CD4-positive, alpha-beta memory T cell (primary cell): ENCODE measurements around the gene PLD2. TPM values are rescaled to one million over a fixed set of nuclear protein-coding genes. Genes with fewer than 3 reads are reported as not detected.
A peak's percentile ranks its signal among the peaks of the same experiment; 100 is the strongest.

ENCODE experiments used
- CTCF ChIA-PET: fragments of 350-600 bp; sonication (Branson Sonifier 250); formaldehyde crosslinking; loops from one replicate; lab custom pipeline; 2021; ENCODE audit warnings: inconsistent platforms; ENCODE audit not compliant: partially characterized antibody; lab: Charles Lee
- POLR2A ChIA-PET: fragments of 350-600 bp; sonication (Branson Sonifier 250); formaldehyde crosslinking; loops from one replicate; lab custom pipeline; 2021; ENCODE audit not compliant: partially characterized antibody; lab: Charles Lee
- DNase-seq, 5 donors: peaks; one replicate each; pipeline versions ENCODE4 v3.0.0 to v3.0.0-alpha.2; 2020 to 2022; ENCODE audit warnings: mixed read lengths in 1 of 5
- H3K27ac ChIP-seq: one replicate; pipeline ENCODE4 v1.7.0; 2013; ENCODE audit warnings: low read depth, low read length
- H3K27me3 ChIP-seq: 2 replicates; pipeline ENCODE4 v1.7.0; 2013; ENCODE audit warnings: mild to moderate bottlenecking, low read length, moderate library complexity; ENCODE audit not compliant: insufficient read depth
- H3K36me3 ChIP-seq: 2 replicates; pipeline ENCODE4 v1.7.0; 2013; ENCODE audit warnings: mild to moderate bottlenecking, low read length, moderate library complexity; ENCODE audit not compliant: insufficient read depth
- H3K4me1 ChIP-seq: 2 replicates; pipeline ENCODE4 v1.7.0; 2013; ENCODE audit warnings: mild to moderate bottlenecking, low read length, moderate library complexity; ENCODE audit not compliant: insufficient read depth
- H3K4me3 ChIP-seq, 2 donors: one replicate each; pipeline ENCODE4 v1.7.0; 2013; ENCODE audit warnings: low read length in 2 of 2, mild to moderate bottlenecking in 1 of 2
- H3K9me3 ChIP-seq, 2 donors: one replicate each; pipeline ENCODE4 v1.7.0; 2013; ENCODE audit warnings: low read length in 2 of 2, control low read depth in 1 of 2; ENCODE audit not compliant: control insufficient read depth in 1 of 2
- H3K27ac Mint-ChIP-seq, 7 donors: one replicate each; pipeline ENCODE4 v1.8.0; 2020 to 2021; ENCODE audit warnings: mixed read lengths in 7 of 7, mild to moderate bottlenecking in 6 of 7, inconsistent platforms in 3 of 7, moderate library complexity in 3 of 7
- H3K27me3 Mint-ChIP-seq, 2 donors: one replicate each; pipeline ENCODE4 v1.8.0; 2020 to 2021; ENCODE audit warnings: mixed read lengths in 2 of 2
- H3K36me3 Mint-ChIP-seq, 2 donors: one replicate each; pipeline ENCODE4 v1.8.0; 2020 to 2021; ENCODE audit warnings: mixed read lengths in 2 of 2, inconsistent platforms in 1 of 2, mild to moderate bottlenecking in 1 of 2
- H3K4me1 Mint-ChIP-seq, 4 donors: one replicate each; pipeline ENCODE4 v1.8.0; 2020 to 2021; ENCODE audit warnings: mixed read lengths in 4 of 4, mild to moderate bottlenecking in 1 of 4
- H3K4me3 Mint-ChIP-seq, 8 donors: one replicate each; pipeline ENCODE4 v1.8.0; 2020 to 2021; ENCODE audit warnings: mixed read lengths in 8 of 8, mild to moderate bottlenecking in 7 of 8, moderate library complexity in 6 of 8, inconsistent platforms in 3 of 8
- H3K9me3 Mint-ChIP-seq, 8 donors: one replicate each; pipeline ENCODE4 v1.8.0; 2020 to 2021; ENCODE audit warnings: mixed read lengths in 8 of 8, mild to moderate bottlenecking in 5 of 8, inconsistent platforms in 3 of 8, moderate library complexity in 1 of 8
- intact Hi-C: fragments of 100-400 bp; cut with micrococcal nuclease; formaldehyde crosslinking; loops from one replicate; pipeline ENCODE4 v1.15.1; 2023
- polyA plus RNA-seq, 2 donors: library from polyadenylated mRNA; unstranded; fragments of 300-500 nt; fragmentation: Illumina TruSeq; gene quantifications; one replicate each; pipeline ENCODE4 v1.2.3, GENCODE V29; 2021
- total RNA-seq, 2 experiments: library from RNA; stranded (reverse); gene quantifications; one replicate each; pipeline ENCODE4 v1.2.3, GENCODE V29; 2021

PLD2 gene
- total and polyA plus RNA-seq, 4 experiments from 2014 or later = 1.9 to 37.5 (median 17.9) TPM

DNA sequence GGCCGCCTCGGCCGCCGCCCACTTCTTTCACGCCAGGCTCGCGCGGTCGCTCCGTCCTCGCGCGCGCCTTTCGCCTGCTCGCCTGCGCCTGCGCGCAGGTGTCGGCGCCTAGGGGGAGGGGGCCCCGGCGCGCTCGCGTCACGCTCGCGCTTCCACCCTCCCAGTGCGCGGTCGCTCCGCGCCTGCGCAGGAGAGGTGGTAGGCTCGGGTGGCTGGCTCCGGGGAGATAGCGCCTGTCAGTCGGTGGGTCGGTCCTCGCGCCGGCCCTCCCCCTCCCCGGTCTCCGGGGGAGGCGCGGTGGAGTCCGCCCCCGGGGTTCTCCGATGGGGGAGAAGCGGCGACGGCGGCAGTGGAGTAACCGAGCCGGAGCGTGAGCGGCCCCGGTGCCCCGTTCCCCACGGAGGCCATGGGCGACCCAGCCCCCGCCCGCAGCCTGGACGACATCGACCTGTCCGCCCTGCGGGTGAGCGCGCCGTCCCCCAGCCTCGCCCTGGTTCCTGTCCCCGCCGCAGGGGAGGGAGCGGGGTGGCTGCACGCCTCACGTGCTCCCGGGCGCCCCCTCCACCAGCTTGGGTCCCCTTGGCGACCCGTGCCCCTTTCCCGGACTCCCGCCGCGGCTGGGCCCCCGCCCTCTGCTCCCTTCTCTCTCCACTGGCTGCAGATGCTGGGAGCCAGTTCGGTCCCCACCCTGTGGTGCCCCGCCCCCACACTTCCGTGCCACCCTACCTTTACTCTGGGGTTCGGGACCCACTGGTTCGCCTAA, 26.4 kb downstream of the PLD2 start, which contains the start of gene MINK1:
Gene MINK1, plus strand, starts transcription at position 163 of the 763 bp plus-strand sequence. Its CDS starts 244 bp downstream, at position 407.
- DNase-seq = peak; percentile 89 to 92 (median 89)
- Histone ChIP-seq H3K27me3 (no peaks in the 10 kb centered on the region), H3K4me3 (peak within 1 kb of the TSS; percentile 55 to 77), H3K4me1 (peaks cover 34% of the 10 kb centered on the region), H3K27ac (peak within 1 kb of the TSS; percentile 84), H3K36me3 (peaks cover 3% of the 10 kb centered on the region), H3K9me3 (no peaks in the 10 kb centered on the region)
- ChIA-PET CTCF (interaction anchor here (1.3 to 1.4 kb wide), 2 partner anchors 26 to 123 kb away, joined by 5 read pairs; partner anchors contain the start of genes ARRB2 and PLD2), POLR2A (interaction anchor here (0.6 to 4.3 kb wide), 9 partner anchors 10 to 448 kb away, joined by 3 to 25 read pairs (median 4); partner anchors contain the start of genes ARRB2, GLTPD2, PLD2 and SPAG7)
- H3K9me3 Mint-ChIP-seq = no peaks in the 10 kb centered on the region
- H3K4me1 Mint-ChIP-seq = peaks cover 27 to 46% (median 39%) of the 10 kb centered on the region in 4 donors
- peak within 1 kb of the TSS; percentile 90 to 99 (median 97) for H3K27ac Mint-ChIP-seq
- intact Hi-C loops = loop anchor here (1.0 to 10.0 kb wide), 4 partner anchors 26 to 123 kb away; partner anchors contain the start of genes ARRB2, PLD2 and PSMB6
- H3K27me3 Mint-ChIP-seq = no peaks in the 10 kb centered on the region
- peak within 1 kb of the TSS; percentile 92 to 97 (median 96) for H3K4me3 Mint-ChIP-seq
- H3K36me3 Mint-ChIP-seq = peaks cover 6 to 7% of the 10 kb centered on the region in 2 donors

DNA sequence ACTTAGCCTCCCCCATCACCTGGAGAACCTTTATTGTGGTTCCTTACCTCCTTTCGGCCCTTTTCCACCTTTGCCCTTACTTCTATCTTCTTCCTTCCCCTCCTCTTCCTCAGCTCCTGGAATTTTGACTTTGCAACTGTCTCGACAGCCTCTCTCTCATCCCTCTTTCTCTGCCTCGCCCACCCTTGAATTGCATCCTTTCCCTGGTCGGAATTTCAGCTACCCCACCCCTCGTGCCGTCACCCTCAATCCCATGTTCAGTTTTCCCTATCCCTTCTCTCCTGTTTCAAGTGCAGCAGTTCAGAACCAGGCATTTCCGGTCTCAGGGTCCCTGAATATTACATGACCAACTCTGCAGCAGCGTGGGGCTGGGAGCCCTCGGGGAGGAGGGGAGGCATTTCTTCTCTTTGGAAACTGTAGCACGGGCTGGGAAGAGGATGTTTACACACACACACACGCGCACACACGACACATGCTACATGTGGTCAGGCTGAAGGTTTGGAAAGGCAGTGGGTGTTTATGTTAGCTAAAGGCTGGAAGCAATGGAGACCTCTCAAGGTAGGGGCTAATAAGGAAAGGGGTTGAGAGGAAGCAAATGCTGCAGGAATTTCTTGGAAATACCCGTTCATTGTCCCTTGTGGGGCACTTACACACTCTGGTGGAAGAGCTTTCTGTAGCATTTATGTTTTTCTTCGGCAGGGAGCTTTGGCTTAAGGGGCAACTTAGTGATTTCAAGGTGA, 27.2 kb downstream of the PLD2 start:
- Histone ChIP-seq H3K9me3 (no peaks in the 10 kb centered on the region), H3K27me3 (no peaks in the 10 kb centered on the region), H3K27ac (peak overlapping the region; percentile 84), H3K4me3 (peak overlapping the region; percentile 55 to 77), H3K36me3 (peaks cover 3% of the 10 kb centered on the region), H3K4me1 (peaks cover 36% of the 10 kb centered on the region)
- peaks cover 30 to 49% (median 40%) of the 10 kb centered on the region in 4 donors for H3K4me1 Mint-ChIP-seq
- H3K4me3 Mint-ChIP-seq = peak overlapping the region; percentile 84 to 97 (median 94)
- DNase-seq = peak in 1 of 5 donors; percentile 14
- ChIA-PET CTCF (interaction anchor here (0.8 to 2.6 kb wide), 4 partner anchors 27 to 124 kb away, joined by 3 to 14 read pairs (median 5); partner anchors contain the start of genes ARRB2, GLTPD2, PLD2 and PSMB6), POLR2A (interaction anchor here (0.5 to 4.3 kb wide), 10 partner anchors 8 to 133 kb away, joined by 3 to 25 read pairs (median 6); partner anchors contain the start of genes ARRB2, GLTPD2, PLD2 and SPAG7)
- intact Hi-C loops = loop anchor here (1.0 to 10.0 kb wide), 4 partner anchors 27 to 124 kb away; partner anchors contain the start of genes ARRB2, PLD2 and PSMB6
- H3K27ac Mint-ChIP-seq = peak overlapping the region; percentile 73 to 97 (median 95)
- no peaks in the 10 kb centered on the region for H3K27me3 Mint-ChIP-seq
- no peaks in the 10 kb centered on the region for H3K9me3 Mint-ChIP-seq
- peaks cover 6 to 7% of the 10 kb centered on the region in 2 donors for H3K36me3 Mint-ChIP-seq

DNA sequence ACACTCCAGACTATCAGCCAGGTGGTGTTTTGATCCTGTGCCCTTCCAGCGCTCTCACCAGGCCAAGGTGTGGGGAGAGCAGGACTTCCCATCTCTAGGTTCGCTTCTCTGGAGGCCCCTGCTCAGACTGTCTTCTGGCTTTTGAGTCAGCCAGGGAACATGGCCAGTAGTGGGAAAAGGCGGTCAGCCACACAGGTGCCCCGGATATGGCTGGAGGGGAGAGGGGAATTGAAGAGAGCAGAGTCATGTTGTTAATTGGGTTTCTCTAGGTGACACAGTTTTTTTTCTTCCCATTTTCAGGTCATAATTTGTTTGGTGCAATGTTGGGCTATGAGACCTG, 27.7 kb downstream of the PLD2 start:
- POLR2A ChIA-PET = interaction anchor here (0.6 to 4.3 kb wide), 7 partner anchors 8 to 133 kb away, joined by 3 to 25 read pairs (median 8); partner anchors contain the start of genes ARRB2, GLTPD2, PLD2 and SPAG7
- no peaks in the 10 kb centered on the region for H3K27me3 ChIP-seq
- Mint-ChIP-seq H3K27ac (peak overlapping the region; percentile 73 to 97 (median 95)), H3K9me3 (no peaks in the 10 kb centered on the region), H3K4me1 (peaks cover 35 to 55% (median 46%) of the 10 kb centered on the region in 4 donors), H3K27me3 (no peaks in the 10 kb centered on the region), H3K4me3 (peak overlapping the region; percentile 84 to 97 (median 94)), H3K36me3 (peaks cover 10 to 13% of the 10 kb centered on the region in 2 donors)
- peak overlapping the region; percentile 84 for H3K27ac ChIP-seq
- CTCF ChIA-PET = interaction anchor here (0.8 to 2.6 kb wide), 4 partner anchors 27 to 125 kb away, joined by 3 to 14 read pairs (median 5); partner anchors contain the start of genes ARRB2, GLTPD2, PLD2 and PSMB6
- intact Hi-C loops = loop anchor here (5.0 to 10.0 kb wide), 2 partner anchors 37 to 50 kb away; partner anchors contain the start of gene PSMB6
- peak overlapping the region; percentile 55 to 77 for H3K4me3 ChIP-seq
- no peak for DNase-seq
- H3K4me1 ChIP-seq = peaks cover 42% of the 10 kb centered on the region
- H3K9me3 ChIP-seq = no peaks in the 10 kb centered on the region
- H3K36me3 ChIP-seq = peaks cover 3% of the 10 kb centered on the region

DNA sequence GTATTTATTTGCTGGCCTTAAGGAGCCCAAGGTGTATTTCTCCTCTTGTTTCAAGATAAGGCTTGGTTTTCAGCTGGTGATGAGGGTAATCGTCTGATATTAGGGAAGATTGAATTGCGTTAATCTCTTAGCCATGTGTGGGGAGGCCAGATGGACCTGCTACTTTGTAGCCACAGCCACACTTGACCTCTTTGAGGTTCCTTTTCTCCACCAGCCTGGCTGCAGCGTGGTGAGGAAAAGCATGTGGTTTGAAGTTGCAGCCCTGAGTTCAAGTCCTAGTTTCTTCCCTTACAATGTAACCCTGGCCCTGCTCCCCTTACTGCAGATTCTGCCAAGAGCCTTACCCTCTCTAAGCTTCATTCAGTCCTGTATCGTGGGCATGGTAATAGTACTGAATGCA, 29.3 kb downstream of the PLD2 start:
- Histone ChIP-seq H3K4me3 (no peak overlapping the region), H3K9me3 (no peaks in the 10 kb centered on the region), H3K4me1 (peaks cover 58% of the 10 kb centered on the region), H3K27ac (peak overlapping the region; percentile 84), H3K36me3 (peaks cover 3% of the 10 kb centered on the region), H3K27me3 (no peaks in the 10 kb centered on the region)
- Mint-ChIP-seq H3K27me3 (no peaks in the 10 kb centered on the region), H3K9me3 (no peaks in the 10 kb centered on the region), H3K27ac (peak overlapping the region; percentile 73 to 97 (median 87)), H3K4me1 (peaks cover 48 to 70% (median 61%) of the 10 kb centered on the region in 4 donors), H3K36me3 (peaks cover 10 to 15% of the 10 kb centered on the region in 2 donors), H3K4me3 (peak overlapping the region; percentile 27 to 97 (median 94))
- ChIA-PET POLR2A (interaction anchor here (0.6 to 4.3 kb wide), 8 partner anchors 17 to 126 kb away, joined by 3 to 25 read pairs (median 3); partner anchors contain the start of genes ARRB2, GLTPD2 and PLD2), CTCF (interaction anchor here (2.6 kb wide), 1 partner anchor 47 kb away, joined by 14 read pairs; the partner anchor contains the start of gene GLTPD2)
- intact Hi-C loops = loop anchor here (10.0 kb wide), 1 partner anchor 49 kb away; no protein-coding TSS in a partner anchor
- no peak for DNase-seq

DNA sequence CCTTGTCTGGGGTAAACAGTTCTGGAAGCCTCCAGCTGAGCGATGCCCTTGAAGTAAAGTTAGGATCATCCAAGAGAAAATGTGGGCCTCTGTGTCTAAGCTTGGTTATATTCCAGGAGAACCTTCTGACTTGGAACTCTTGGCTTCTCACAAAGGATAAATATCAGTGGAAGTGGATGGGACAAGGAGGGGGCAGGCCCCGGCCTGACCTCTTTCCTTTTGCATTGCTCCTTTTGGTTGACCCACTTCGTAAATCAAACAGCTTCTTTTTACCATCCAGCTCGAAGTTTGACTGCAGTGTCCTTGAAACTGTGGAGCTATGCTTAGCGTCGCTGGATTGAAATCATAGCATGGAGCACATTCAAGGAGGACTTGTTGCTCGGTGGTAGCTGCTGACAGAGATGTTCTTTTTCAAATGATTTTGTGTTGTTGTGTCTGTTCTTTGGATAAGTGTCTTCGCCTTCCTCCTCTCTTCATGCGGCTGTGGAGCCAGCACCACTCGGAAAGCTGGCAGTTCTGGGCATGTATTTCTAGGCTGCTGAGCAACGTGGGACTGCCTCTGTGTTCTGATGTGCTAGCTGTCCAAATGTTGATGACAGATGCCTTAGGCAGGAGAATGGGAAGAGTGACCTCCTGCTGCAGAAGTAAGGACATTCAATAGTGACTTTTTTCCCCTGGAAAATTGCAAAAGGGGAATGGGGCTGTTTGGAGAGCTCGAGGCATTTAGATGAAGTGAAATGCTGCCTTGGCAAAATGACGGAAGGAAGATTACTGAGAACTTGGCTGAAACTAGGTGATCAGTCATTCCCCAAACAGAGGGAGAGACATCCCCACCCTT, 30.7 kb downstream of the PLD2 start:
- CTCF ChIA-PET = interaction anchor here (1.0 to 1.4 kb wide), 3 partner anchors 43 to 128 kb away, joined by 3 to 5 read pairs (median 4); no protein-coding TSS in a partner anchor
- peaks cover 3% of the 10 kb centered on the region for H3K36me3 ChIP-seq
- H3K9me3 Mint-ChIP-seq = no peaks in the 10 kb centered on the region
- peak overlapping the region in 4 of 7 donors; percentile 3 to 49 (median 28) for H3K27ac Mint-ChIP-seq
- H3K27me3 ChIP-seq = no peaks in the 10 kb centered on the region
- no peaks in the 10 kb centered on the region for H3K27me3 Mint-ChIP-seq
- no peak overlapping the region for H3K27ac ChIP-seq
- DNase-seq = no peak
- H3K9me3 ChIP-seq = no peaks in the 10 kb centered on the region
- peaks cover 62% of the 10 kb centered on the region for H3K4me1 ChIP-seq
- POLR2A ChIA-PET = interaction anchor here (1.0 to 1.3 kb wide), 3 partner anchors 31 to 103 kb away, joined by 4 to 5 read pairs (median 4); partner anchors contain the start of genes PLD2, PSMB6, RNF167 and SLC25A11
- intact Hi-C loops = loop anchor here (10.0 kb wide), 1 partner anchor 47 kb away; no protein-coding TSS in a partner anchor
- peaks cover 59 to 79% (median 68%) of the 10 kb centered on the region in 4 donors for H3K4me1 Mint-ChIP-seq
- peaks cover 10 to 15% of the 10 kb centered on the region in 2 donors for H3K36me3 Mint-ChIP-seq
- no peak overlapping the region for H3K4me3 ChIP-seq
- peak overlapping the region in 3 of 8 donors; percentile 24 to 40 (median 36) for H3K4me3 Mint-ChIP-seq
